Occipital lobe (tissue), 2 donors: ENCODE data around the gene LDLRAD4. TPM values are rescaled to one million over a fixed set of nuclear protein-coding genes. Genes with fewer than 3 reads are reported as not detected.

Experiments used
- DNase-seq: peaks from one replicate; lab custom pipeline; 2025; lab: John Stamatoyannopoulos, UW
- total RNA-seq: library from RNA; depleted of rRNA; stranded (reverse); fragments of >200 nt; gene quantifications from one replicate; pipeline ENCODE4 v1.2.3, GENCODE V29; 2014

Gene LDLRAD4
- total RNA-seq, 1 donor from 2014 or later: 129 TPM

DNA sequence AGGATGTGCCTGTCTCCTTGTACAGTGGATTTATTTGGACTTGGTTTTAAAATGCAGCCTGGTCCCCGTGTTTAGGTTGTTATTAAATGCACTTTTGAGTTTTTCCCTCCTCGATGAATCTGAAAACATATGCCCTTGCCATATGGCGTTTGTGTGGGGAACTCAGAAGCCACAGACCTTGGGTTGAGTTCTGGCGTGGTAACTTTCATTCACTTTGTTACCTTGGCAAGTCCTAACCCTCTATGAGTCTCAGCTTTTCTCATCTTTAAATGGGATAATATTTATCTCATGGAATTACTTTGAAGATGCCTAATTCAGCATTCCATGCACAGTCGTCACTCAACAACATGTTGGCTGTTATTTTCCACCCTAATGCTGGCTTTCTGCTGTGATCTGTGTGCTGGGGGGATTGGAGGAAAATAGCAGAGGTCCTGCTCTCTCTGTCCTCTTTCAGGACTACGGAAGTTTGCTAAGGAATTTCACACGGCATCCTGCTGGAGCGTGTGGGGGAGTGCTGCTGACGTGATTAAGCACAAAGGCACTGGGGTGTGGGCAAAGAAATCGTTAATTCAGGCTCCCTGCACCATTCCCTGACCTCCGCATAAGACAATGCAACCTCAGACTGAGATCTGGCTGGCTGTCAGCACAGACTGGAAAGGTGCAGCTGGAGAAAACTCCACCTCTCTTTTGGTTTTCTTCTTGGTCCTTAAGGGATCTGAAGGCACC is 61.7 kb downstream of the LDLRAD4 start:
- no peak for DNase-seq

DNA sequence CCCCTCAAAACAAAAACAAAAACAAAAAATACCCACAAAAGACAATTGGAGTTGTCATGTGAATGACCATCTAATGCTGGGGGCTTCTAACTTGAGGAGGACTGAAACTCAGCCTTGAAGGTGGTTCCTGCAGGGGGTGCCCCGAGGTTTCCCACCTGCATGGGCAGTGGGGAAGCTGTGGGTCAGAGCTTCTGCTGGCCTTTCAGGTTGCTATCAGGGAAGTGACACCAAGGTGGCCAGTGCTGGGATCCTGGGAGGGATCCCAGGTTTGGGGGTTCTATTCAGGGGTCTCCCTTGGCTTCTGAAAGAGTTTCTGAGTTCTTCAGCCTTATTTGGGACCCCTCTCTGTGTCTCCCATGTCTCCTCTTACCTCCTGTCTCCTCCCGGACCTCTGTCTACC is 62.8 kb downstream of the LDLRAD4 start:
- no peak for DNase-seq

DNA sequence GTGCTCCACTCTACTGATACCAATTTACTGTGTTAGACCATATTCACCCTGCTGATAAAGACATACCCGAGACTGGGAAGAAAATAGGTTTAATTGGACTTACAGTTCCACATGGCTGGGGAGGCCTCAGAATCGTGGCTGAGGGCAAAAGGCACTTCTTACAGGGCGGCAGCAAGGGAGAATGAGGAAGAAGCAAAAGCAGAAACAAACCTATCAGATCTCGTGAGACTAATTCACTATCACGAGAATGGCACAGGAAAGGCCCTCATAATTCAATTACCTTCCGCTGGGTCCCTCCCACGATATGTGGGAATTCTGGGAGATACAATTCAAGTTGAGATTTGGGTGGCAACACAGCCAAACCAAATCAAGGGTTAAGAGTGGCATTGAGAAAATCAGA is 65.2 kb downstream of the LDLRAD4 start:
- DNase-seq: no peak

DNA sequence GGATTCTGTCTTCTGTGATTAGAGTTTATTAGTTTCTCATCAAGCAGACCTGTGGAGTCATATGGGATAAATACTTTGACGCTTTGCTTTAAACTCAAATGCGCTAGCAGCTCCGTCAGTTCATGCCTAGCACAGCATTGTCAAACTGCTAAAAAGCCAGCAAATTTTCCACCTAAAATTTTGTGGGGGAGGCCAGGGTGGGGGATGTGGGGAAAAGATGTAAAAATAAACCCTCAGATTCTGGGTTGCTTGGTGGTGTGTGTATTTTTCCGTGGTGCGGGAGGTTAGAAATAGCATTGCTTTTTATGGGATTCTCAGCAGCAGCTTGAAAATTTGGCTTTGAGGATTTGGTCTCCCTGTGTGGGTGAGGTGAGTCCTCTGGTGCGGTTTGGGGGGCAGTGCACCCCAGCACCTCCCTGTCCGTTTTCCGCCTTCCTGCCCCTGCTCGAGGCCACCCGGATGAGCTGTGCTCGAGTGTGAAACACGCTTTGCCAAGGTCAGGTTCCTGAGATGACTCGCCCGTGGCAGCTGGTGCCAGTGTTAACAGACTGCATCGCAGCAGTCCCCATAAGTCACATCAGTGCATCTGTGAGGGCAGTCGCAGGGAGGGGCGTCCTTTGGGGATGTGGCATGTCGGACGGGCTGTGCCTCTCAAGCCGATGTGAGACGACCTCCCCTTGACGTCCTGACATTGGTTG is 65.9 kb downstream of the LDLRAD4 start:
- DNase-seq: no peak

DNA sequence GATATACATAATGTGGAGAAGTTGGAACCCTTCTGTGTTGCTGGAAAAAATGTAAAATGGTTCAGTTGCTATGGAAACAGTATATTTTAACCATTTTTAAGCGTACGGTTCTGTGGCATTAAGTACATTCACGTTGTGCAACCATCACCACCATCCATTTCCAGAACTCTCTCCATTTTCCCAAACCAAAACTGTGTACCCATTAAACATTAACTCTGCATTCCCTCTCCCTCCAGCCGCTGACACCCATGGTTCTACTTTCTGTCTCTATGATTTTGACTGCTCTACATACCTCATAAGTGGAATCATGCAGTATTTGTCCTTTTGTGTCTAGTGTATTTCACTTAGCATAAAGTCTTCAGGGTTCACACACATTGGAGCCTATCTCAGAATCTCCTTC is 67.3 kb downstream of the LDLRAD4 start:
- no peak for DNase-seq

DNA sequence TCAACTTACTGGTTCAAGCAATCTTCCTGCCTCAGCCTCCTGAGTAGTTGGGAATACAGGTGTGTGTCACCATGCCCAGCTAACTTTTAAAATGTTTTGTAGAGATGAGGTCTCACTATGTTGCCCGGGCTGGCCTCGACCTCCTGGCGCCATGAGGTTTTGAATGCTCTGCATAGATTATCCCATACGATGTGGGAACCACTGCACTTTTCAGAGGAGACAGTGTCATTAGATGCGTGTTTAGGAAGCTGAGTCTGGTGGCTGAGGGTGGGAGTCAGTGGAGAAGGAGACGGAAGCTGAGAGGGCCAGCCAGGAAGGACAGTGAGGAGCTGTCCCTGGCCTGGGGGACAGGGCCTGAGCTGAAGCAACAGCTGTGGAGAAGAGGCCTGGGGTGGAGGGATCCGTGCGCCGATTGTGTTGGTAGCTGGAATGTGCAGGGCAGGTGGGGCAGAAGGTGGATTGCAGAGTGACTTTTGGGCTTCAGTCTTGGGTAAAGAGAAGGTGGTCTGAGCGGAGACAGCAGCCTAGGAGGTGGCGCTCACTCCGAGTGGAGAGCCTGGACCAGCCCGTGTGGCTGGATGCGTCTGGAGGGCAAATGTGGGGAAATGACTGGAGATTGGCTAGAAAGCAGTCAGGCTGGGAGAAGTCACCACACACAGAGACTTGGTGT is 68.0 kb downstream of the LDLRAD4 start:
- no peak for DNase-seq

DNA sequence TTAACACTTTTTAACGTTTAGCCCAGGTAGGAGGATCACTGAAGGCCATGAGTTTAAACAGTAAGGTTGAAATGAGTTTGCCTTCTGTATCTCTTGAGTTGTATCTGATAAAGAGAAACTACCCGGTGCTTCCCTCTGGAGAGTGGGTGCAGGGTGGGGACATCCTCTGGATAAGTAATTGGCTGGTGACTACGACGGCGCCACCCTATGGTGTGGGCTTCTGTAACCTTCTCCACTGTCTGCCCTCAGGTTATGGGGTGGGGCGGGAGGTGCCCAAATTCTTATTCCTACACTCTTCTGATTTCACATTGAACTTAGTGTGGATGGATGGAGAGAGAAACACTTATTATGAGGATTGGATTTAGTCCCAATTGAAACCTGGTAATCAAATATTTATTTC is 68.8 kb downstream of the LDLRAD4 start:
- DNase-seq: no peak

DNA sequence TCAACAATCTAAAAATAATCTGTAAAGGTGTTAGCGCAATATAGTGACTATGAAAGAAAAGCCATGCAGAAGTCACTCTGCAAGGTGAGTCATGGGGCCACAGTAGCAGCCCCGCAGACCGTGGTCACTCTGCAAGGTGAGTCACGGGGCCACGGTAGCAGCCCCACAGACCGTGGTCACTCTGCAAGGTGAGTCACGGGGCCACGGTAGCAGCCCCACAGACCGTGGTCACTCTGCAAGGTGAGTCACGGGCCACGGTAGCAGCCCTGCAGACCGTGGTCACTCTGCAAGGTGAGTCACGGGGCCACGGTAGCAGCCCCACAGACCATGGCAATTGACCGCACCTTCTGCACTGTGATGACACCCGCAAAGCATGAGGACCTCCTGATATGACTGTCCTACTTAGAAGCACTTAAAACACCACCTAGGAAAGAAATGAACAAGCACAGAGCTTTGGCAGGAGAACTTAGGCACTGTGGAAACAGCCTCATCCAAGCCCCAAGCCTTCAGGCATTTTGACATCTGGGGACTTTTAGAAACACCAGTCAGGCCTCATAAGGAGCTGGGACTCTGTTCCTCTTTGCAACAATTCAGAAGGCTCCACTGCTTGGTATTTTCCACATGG is 70.1 kb downstream of the LDLRAD4 start:
- DNase-seq: no peak

DNA sequence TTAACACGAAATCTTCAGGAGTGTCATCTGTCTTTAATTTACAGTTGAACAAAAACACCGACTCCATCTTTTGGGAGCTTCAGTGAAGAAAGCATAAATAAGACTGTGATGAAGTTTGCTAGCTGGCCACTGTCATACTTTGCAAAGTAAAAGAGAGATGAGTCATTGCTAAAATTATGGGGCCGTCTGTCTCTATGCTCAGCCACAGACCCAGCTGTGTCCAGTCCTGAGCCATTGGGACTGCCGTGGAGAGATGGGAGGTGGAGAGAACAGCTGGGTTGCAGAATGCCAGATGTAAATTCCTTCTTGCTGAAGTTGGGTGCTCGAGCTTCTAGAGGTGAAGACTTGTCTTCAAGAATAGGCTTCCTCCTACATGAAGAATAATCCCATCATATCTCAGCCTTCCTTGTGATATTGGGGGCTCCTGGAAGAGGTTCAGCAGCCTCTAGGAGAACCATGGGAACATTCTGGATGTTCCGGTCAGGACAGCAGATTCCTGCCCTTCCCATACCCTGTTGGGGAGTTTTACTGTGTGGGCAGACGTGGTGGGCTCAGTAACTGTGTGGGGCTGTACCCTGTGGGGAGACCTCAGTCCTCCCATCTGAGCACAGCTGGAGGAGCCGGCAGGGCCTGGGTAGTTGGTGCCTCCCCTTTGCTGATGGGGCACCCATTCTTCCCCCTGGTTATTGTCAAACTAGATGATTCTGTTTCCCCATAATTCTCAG is 71.1 kb downstream of the LDLRAD4 start:
- DNase-seq: no peak

DNA sequence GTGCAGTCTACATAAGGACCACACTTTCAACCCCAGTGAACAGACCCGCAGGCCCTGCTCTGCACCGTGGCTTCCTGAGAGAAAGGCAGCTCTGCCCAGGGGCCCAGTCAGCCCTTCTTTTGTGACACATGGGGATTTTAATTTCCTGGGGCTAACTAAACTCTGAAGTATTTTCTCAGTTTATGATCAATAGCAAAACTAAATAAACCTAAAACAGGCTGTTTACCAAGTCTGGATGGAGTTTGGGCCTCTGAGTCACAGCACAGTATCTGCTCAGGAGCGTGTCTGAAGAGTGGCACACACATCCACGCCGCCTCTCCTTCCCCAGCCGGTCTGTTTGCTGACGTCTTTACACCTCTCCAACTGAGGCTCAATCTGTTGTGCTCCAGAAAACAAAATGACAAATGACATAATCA is 72.3 kb downstream of the LDLRAD4 start:
- DNase-seq: peak; percentile 19

DNA sequence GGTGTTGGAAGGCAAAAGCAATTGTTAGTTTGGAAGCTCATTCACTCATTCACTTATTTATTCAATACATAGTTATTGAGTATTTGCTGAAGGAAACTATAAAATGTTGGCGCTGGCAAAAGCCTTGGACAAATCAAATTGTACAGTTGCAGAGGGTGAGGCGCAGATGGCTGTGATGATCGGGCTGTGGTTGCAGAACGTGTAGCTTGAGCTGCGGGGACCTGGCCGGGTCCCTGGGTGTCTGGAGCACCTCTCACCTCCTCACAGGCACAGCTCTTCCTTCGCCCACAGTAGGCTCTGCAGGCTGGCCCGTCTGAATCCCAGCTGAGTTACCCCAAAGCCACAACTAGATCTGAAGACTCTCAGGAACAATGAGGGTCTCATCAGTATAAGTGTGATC is 72.7 kb downstream of the LDLRAD4 start:
- DNase-seq: no peak

DNA sequence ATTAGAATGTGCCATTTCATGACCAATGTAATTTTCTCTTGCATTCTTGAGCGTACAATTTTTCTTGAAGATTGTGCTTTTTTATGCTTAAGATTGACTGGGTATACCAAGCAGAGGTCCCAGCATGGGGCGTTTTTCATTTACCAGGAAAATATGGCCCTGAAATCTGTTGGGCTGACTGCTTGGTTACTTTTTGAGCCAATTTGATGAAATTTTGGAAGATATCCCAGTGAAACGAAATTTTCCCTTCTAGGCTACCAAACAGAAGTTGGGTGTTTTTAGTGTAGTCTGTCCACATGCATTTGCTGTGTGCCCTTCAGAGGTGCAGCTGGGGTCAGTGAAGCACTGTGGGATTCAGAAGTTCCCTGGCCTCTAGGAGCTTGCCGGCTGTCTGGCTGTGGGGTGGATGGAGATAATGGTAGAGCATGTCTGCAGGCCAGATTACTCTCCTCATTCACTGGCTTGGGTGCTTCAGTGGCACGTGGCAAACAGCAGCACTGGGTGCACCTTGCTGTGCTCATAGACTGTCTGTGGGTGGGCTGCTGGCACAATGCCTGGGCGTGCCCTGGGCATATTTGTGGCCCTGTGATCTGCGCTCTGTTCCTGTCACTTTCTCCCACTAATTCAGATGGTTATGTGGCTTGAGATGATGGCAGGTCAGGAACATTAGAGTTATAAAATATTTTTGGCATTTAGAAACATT is 73.3 kb downstream of the LDLRAD4 start:
- no peak for DNase-seq

DNA sequence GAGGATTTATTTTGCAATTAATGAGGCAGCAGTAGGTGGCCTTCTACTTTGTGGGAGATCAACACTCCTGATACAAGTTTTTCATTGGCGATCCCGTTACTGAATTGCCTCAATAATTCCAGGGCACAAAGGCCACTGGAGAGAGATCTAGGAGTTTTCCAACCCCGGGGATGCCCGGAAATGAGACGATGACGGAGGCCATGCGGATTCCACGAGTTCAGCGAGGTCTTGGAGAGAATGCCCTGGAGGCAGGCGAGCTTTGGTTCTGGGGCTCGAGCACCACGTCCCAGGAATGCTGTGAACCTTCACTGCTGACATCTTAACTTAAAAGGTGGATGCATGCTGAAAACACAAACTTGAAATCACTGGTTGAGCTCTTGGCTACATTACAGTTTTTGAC is 74.2 kb downstream of the LDLRAD4 start:
- DNase-seq: no peak

DNA sequence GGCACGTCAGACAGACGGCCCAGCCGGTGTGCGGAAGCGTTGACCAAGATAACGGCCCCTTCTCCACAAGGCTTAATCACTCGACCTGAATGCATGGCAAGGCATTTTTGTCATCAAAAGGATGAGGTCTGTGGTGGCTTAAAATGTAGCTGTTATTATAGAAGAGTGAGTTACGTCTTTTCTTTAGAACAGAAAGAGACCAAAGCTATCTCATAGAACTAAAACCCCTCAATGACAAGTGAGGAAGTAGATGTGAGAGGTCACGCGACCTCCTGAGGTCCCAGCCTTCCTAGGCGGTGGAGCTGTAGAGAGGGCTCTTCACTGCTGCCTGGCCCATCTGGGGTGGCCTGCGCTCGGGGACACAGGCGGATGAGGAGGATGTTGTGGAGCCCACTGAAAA is 75.7 kb downstream of the LDLRAD4 start:
- no peak for DNase-seq

DNA sequence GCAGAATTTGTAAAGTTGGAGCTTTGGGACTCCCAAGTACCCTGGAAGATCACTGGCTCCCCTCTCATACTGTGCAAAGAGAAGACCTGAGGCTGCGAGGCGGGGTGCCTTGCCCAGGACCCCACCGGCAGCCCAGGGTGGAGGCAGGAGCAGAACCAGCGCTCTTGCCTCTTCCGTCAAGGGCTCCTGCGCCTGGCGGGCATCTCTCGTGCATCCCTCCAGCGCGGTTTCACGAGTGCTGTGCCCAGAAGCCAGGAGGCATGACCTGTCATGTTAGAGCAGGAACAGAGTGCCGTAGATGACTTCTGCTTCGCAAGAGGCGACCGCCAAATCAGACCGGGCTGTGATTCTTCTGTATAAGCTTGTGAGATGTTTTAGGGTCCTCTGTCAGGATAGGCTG is 77.3 kb downstream of the LDLRAD4 start:
- no peak for DNase-seq

DNA sequence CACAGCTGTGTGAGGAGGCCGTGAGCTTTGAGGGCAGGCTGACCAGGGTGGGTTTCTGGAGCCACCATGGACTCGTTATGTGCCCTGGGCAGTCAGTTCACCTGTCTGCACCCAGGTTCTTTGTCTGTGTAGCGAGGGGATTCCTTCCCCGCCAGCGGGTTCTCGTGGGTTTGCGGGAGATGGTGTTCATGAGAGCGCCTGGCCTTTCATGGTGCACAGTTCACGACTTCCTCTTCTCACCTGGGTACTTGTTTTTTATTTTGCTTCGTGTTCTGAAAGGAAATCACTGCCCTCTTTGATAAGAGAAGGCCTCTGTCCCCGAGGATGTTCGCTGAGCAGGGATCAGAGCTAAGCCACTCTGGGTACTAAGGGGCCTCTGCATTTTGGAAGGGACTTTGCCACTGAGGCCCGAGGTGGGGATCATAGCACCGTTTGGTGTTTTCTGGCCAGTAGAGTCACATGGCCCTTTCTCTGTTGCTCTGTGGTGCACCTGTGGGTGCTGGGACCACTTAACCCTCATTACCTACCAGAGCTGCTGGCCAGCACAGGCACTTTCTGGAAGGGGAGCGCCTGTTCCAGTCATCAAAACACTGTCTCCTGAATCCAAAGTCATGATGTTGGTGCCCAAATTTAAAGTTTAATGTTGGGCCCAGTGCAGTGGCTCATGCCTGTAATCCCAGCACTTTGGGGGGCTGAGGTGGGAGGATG is 78.5 kb downstream of the LDLRAD4 start:
- DNase-seq: no peak

DNA sequence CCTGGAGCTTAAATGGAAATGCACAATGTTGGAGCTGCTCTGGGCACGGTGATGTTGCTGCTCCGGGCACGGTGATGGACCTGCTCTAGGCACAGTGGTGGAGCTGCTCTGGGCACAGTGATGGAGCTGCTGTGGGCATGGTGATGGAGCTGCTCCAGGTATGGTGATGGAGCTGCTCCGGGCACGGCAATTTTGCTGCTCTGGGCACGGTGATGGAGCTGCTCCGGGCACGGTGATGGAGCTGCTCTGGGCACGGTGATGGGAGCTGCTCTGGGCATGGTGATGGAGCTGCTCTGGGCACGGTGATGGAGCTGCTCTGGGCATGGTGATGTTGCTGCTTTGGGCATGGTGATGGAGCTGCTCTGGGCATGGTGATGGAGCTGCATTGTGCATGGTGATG is 79.7 kb downstream of the LDLRAD4 start:
- no peak for DNase-seq

DNA sequence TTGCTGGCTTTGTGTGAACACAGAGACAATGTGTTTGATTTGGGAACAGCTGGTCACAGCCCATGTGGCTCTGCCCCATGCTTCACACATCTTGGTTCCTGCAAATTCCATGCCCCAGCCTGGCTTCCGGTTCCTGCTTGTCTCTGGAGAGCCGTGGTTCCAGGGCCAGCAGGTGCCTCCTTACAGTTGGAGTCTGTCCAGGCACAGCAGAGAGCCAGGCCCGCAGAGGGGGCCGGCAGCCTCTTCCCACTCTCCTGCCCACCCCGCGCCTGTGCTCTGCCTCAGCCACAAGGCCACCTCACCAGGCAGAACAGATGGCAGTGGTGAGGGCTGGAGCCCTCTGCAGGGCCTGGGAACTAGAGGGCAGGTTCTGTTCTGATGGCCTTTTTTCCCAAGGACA is 81.5 kb downstream of the LDLRAD4 start:
- no peak for DNase-seq

DNA sequence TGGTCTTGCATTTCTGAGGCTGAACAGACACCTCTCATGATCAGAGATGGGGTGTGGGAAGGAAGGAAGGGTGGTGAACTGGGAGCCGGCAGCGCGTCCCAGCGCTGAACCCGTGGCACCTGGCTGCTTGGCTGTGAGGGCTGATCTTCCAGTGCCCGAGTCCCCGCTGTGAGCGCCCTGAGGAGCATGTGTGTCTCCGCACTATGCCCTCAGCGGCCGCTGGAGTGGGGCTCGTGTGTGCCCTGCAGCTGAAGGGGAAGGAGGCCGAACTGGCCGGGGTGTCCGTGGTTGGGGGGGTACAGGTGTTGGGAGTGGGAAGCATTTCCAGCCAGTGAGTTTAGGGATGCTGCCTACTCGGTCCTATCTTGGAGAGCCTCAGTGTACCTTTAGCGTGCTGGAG is 82.2 kb downstream of the LDLRAD4 start:
- no peak for DNase-seq

DNA sequence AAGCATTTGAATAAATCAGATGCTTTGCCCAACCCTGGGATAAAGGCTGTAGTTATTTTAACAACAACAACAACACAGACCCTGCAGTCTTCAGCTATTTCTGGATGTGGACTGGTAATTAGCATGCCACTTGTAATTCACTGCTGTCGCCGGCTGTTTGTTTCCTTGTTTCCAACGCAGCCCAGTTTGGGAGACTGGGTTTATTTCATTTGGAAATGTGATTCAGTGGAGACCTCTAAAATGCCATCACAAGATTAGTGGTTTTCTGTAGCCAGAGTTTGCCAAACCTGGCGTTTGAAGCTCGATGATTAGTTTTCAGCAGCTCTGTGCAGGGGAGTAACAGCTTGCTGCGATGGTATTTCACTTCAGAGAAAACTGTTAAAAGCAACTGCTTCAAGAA is 83.5 kb downstream of the LDLRAD4 start:
- peak; percentile 27 for DNase-seq
